HG02678 (cell line): ENCODE measurements around the gene ZC3H7A.

Experiments used
- ATAC-seq: cut with Tn5 transposase; IDR thresholded peaks from one replicate; pipeline ENCODE4 v1.9.1; 2021; ENCODE audit warnings: mild to moderate bottlenecking, moderate library complexity; ENCODE audit not compliant: unreplicated experiment

Gene ZC3H7A

GRCh38 chr16:11707679-11708197 lies 89.3 kb downstream of the ZC3H7A start:
- no peak for ATAC-seq

GRCh38 chr16:11706180-11706742 lies 90.8 kb downstream of the ZC3H7A start:
- peak; percentile 80 for ATAC-seq

- no peak for ATAC-seq
Measured at GRCh38 chr16:11705311-11706025, 91.6 kb downstream of the ZC3H7A start.
